Right ventricle myocardium superior (tissue), 1 donor: Measurements from ENCODE around the gene GPM6B. TPM values are rescaled to one million over a fixed set of nuclear protein-coding genes. Genes with fewer than 3 reads are reported as not detected.

Source experiments
- ATAC-seq: fragments of 200-7000 bp; cut with Tn5 transposase; one replicate; pipeline ENCODE4 v1.9.1; 2020; ENCODE audit warnings: mild to moderate bottlenecking; ENCODE audit not compliant: poor library complexity
- DNase-seq: peaks from one replicate; pipeline ENCODE4 v3.0.0-alpha.2; 2020
- intact Hi-C: fragments of 100-400 bp; cut with DNase I; formaldehyde crosslinking; loops from one replicate; pipeline ENCODE4 v1.11.2; 2022
- long read RNA-seq: library from polyadenylated mRNA; unstranded; transcript quantifications from one replicate; pipeline ENCODE4 v2.0.0, GENCODE V29; 2021
- total RNA-seq: library from RNA; stranded (reverse); fragmentation: NEBNext Ultra II Directional; extraction: Animal tissue kit (Norgen Biotek cat#: 25700); gene quantifications from one replicate; pipeline ENCODE4 v1.2.1, GENCODE V29; 2021
- donor health status: DM: no; HTN: yes; CAD: no; lungs with severe emphysema.

Gene GPM6B, protein sequence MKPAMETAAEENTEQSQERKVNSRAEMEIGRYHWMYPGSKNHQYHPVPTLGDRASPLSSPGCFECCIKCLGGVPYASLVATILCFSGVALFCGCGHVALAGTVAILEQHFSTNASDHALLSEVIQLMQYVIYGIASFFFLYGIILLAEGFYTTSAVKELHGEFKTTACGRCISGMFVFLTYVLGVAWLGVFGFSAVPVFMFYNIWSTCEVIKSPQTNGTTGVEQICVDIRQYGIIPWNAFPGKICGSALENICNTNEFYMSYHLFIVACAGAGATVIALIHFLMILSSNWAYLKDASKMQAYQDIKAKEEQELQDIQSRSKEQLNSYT
- 5.3 TPM for total RNA-seq
- long read RNA-seq, transcript GPM6B-205 (7 exons, 3,957 nt), result major isoform, 6 of 12 reads
- long read RNA-seq, partial matches to known transcripts, result 0 of 12 reads
- long read RNA-seq, other reads (novel, unspliced or antisense), result 1 of 12 reads

DNA sequence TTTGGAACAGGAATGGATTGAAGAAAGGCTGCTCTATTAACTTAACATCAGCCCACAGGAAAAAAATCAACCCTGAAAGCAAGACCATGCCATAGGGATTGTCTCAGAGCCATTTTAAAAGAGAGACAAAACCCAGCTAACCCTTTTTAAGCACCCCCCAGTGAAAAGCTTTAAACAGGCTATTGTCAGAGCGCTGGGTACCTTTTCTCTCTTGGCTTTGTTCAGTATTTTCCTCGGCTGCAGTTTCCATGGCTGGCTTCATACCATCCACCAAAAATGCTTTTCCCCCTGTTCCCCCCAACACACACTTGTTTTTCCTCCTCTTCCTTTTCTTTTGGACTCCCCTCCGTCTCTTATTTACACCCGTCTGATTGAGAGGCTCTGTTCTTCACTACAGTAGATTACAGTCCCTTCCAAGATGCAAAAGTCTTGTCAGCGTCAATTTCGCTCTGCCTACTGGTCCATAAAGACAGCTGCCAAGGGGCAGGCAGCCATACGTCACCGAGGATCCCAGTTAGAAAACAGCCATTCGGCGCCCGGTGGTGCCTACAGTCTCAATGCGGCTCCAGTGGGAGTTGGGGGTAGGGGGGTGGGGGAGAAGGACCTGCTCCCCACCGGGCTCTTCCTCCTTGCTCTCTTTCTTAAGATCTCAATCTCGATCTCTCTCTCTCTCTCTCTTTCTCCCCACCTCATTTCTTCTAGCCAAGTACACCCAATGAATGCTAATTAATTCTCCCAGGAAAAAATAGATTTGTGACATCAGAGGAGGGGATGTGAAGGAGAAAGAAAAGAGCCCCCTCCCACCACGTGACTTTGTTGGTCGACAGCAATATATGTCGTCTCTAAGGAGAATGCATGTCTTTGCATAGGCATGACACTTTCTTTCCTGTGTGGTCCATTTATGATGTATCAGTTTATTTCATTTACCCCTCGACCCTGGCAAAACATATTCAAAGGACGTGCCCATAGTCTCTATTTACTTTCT lies at the start of gene GPM6B:
TSS of gene GPM6B (minus strand) at position 451 of the 985 bp plus-strand sequence. CDS start at position 262, 189 bp downstream.
- intact Hi-C loops, result no loop called here
- no peak for ATAC-seq
- no peak for DNase-seq

DNA sequence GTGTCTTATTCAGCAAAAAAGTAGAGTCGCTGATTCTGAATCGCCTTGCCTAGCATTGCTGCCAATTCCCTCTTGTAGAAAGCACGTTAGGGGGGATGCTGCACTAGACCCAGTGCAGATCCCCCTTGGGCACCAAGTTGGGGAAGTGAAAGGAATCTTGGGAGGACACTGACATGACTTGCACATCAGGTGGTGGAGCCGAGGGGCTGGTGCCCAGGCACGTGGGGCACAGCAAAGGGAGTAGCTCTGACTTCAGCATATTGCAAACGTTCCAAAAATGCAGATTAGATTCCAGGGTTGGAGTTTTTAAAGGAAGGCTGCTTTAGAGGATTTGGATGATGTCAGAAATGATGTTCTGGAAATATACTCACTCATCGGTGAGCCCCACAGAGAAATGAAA lies 47.4 kb upstream of the GPM6B start:
- no peak for ATAC-seq
- intact Hi-C loops, result no loop called here

DNA sequence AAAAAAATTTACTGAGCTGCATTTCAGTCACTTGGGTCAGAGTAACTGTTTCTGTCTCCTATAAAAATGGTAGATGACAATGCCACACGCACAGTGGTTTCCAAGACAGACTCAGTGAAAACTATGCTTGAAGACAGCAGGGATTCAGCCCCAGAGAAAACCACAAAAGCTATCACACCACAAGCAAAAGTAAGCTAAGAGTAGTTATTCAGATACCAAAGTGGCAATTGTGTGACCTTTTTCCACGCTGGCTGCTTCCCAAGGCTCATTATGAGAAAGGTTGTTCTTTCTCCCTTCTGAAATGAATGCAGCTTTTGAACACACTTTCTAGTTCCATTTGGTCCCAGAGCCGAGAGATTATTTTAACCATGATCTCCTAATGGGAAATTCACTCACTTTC lies 46.4 kb upstream of the GPM6B start:
- DNase-seq (no peak), ATAC-seq (no peak)
- intact Hi-C loops, result no loop called here

More for the DNA sequence above, 47.4 kb upstream of the GPM6B start:
- DNase-seq, result no peak

DNA sequence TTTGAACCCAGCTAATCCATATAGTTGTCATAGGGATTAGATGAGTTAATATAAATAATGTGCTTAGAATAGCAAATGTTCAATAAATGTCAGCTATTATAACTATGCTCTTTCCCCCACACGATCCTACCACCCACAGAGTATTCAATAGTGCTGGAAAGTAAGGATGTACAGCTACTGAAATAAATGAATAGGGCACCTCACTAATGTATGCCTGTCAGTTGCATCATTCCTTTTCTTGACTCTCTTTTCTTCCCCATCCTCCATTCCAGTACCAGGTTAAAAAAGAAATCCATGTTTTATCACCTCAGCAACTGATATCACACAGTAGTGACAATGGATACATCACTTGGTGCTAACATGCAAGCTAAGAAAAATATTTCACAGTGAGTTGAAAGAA lies 42.8 kb upstream of the GPM6B start:
- no peak for DNase-seq
- intact Hi-C loops, result no loop called here
- no peak for ATAC-seq

DNA sequence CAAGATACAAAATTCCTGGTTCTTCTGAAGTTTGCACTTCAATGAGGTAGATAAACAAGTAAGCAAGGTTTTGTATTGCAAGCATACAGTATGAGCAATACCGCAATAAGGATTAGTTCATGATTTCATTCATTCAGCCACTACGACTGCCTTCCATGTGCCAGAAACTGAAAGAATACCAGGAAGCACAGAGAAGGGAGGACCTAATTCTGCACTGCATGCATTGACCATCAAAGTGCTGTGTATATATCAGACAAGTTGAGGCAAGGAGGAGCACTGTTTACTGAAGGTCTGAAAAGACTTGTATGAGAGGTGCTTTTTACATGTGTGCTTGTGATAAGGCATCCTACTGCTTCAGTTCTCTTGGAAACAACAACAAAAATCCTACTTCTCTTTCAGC lies 40.9 kb upstream of the GPM6B start:
- intact Hi-C loops, result no loop called here
- no peak for ATAC-seq
- DNase-seq, result no peak

DNA sequence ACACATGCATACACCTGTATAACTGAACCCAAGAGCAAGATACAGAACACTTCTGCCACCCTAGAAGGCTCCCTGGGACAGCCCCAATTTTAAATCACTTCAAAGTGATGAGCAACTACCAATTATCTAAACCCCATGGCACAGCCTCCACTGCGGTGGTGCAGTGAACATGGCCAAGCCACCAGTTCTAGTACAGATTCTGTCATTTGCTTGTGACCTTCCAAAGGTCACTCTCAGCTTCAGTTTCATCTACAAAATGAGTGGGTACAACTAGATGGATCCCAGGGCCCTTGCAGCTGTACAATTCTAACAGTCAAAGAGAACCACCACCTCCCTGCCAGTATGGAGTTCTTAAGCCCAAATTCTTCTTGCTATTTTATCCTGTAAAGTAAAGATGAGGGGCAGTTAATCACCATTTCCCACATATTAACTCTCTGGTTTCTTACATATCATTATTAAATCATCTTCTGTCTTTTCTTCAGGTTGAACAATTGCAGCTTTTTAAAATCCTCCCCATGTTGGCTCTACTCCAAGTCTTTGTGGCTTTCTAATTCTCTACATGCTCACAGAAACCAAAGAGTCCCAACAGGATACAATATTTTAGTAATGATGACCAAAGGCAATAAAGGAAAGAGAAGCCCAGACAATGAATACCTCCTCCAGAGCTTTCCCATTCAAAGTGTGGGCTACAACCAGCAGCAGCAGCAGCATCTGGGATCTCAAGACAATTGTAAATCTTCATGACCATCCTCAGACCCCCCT lies 39.0 kb upstream of the GPM6B start:
- no peak for ATAC-seq
- intact Hi-C loops, result no loop called here
- DNase-seq, result no peak

DNA sequence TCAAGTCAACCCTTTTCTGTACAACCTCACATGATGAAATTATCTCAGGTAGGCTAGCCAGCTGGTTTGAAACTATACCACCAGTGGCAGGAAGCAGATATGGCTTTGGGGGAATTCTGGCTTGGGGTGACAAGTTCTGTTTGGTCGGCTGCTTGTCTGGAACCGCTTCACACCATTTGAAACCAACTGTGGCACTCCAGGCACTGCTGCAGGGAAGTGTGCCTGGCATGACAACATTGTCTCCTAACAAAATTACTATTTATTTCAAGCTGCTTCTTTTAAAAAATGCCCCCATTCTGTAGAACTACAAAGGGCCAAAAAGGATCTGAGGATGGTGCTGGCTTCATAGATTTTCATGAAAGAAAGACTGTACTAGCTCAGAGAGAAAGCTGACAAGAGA lies 37.1 kb upstream of the GPM6B start:
- DNase-seq (no peak), ATAC-seq (no peak)
- intact Hi-C loops, result no loop called here

DNA sequence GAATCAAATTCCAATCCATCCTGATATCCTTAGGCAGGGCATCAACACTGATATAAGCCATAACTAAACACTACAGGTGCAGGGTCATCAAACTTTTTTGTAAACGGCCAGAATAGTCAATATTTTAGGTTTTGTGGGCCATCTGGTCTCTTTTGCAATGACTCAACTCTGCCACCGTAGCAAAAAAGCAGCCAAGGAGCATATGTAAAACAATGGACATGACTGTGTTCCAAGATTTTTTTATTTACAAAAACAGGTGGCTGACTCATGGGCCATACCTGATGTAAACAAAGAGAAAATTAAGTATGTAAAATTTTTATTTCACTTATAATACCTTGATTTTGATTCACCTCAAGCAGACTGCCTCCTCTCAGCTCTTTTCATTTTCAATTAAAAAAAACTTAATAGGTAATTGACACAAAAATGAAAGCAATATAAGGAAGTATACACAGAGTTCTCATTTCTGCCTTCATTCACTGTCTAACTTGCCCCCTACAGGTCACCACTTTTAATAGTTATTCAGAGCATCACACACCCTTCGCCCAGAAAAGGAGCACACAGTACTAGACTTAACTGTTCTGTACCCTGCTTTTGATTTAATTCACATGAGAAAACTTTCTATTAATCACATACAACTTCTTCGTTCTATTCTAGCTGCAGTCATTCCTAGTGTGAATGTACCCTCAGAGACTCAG lies 35.3 kb upstream of the GPM6B start:
- DNase-seq (no peak), ATAC-seq (no peak)
- intact Hi-C loops, result no loop called here

DNA sequence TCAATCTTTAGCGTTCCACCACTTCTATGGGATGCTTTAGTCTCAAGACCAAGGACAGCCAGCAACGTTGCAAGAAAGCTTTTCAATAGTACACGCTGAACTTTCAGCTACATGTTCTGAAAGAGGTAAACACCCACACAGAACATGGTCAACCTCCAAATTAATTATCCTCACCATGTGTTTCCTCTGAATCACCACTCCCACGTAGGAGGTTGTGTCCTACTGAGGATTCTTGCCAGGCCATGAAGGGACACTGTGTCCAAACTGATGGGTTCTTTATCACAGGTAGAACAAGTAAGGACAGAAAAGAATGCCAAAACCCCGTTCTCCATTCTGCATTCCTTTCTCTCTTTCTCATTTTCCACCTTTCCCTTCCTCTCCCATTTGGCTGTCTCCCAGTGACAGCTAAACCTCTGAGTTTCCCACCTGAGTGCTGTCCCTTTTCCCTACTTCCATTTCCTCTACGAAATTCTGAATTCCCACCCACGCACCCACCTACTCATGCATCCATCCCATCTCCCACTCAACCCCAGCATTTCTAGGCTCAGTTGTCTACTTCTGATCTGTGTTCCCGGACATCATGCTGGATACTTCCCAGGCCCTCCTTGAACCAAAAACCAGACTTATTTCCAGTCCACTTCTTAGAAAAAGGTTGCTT lies 29.0 kb upstream of the GPM6B start:
- intact Hi-C loops, result no loop called here
- ATAC-seq, result no peak

DNA sequence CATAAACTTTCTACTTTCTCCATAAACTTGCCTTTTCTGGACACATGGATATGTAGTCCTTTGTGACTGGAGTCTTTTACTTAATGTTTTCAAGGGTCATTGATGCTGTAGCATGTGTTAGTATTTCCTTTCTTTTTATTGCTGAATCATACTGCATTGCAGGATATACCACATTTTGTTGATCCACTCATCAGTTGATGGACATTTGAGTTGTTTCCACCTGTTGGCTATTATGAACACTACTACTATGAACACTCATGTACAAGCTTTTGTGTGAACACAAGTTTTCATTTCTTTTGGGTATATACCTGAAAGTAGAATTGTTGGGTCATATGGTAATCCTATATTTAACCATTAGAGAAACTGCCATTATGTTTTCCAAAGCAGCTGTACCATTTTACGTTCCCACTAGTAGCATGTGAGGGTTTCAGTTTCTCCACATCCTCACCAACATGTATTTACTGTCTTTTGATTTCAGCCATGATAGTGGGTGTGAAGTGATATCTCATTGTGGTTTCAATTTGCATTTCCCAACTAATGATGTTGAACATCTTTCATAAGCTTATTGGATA lies 26.3 kb upstream of the GPM6B start:
- ATAC-seq (no peak), DNase-seq (no peak)
- intact Hi-C loops, result no loop called here

More for the DNA sequence above, 29.0 kb upstream of the GPM6B start:
- DNase-seq, result no peak

DNA sequence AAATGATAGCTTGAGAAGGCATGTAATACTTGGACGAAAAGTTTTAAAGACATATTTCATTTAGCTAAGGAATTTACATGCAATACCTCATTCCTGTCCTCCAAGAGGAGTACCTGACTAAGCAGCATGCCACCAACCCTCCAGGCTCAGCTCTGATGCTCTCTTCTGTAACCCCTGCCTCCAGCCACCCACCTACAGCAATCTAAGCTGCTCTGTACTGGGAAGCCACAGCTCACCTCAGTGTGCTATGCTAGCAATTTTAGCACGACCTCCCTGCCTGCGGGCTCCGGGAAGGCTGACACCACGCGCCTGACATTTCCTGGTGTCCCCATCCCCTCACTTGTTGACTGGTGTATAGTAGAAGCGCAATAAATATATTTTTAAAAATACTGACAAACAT lies 23.2 kb upstream of the GPM6B start:
- intact Hi-C loops, result no loop called here
- ATAC-seq, result no peak

DNA sequence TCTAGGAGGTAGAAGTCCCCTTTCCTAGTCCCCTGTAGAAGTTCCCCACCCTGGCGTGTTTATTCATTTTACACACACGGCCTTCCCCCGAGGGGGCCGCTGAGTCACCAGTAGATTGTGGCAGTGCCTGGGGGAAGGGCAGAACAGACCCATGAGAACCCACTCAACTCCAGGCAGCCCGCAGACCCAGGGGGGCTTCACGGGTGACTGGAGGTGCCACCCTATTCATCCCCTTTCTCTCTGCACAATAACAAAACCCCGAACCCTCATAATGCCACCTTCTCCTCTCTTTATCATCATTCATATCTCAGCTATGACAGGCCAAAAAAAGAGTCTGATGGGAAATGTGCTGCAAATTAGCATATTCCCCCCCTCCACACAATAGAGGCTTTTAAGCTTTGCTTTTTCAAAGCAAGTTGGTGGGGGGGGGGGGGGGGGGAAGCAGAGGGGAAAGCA lies 20.4 kb upstream of the GPM6B start:
- DNase-seq (no peak), ATAC-seq (no peak)
- intact Hi-C loops, result no loop called here

More for the DNA sequence above, 23.2 kb upstream of the GPM6B start:
- DNase-seq, result no peak

DNA sequence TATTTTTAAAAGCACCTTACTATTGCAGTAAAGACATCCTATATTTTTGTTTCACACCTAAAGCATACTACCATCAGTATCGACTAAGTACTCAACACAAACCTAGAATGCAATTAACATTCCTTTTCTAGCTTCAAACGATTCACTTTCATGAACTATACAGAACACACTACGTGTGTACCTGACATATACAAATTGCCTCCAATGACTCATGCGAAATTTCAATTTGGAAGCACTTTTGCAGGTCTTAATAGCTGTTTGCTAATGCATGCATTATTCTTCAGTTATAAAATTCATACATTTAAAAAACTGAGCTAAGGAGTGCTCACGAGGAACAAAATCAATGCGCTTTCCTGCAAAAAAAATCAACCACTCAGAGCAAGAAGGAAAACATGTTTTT lies 19.7 kb upstream of the GPM6B start:
- ATAC-seq (no peak), DNase-seq (no peak)
- intact Hi-C loops, result no loop called here

DNA sequence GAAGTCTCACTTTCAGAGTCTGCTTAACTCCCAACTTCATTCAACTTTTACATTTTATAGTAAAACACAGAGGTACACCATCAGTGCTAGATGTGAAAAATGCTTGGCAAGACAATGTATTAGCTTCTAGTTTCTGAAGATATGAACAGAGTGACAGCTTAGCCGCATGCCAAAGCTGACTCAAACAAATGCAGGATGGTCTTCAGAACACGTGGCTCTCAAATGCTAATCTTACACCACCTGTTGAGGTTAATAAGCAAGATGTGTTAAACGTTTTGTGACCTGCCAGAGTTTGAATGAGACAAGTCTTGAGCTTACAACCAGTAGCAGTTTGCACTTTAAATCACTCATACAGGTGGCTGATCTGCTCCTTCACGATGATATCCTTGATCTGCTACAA lies 18.9 kb upstream of the GPM6B start:
- intact Hi-C loops, result no loop called here
- no peak for DNase-seq
- ATAC-seq, result no peak

DNA sequence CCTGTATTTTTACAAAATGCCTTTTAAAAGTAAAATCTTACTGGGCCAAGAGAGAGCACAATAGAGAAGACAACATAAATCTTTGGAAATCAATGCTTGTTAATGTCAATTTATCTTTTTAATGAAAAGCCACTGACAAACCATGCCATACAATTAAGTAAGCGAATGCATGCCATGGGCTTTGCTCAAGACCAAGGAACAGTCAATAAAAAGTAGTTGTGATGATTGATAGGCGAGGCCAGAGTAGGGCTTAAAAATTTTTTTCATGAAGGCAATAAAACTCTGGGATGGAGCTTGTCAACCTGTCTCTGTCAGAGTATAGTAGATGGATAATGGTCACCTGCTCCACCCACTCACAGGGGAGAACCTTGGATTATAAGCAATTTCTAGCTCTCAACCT lies 17.5 kb upstream of the GPM6B start:
- no peak for DNase-seq
- no peak for ATAC-seq
- intact Hi-C loops, result no loop called here

DNA sequence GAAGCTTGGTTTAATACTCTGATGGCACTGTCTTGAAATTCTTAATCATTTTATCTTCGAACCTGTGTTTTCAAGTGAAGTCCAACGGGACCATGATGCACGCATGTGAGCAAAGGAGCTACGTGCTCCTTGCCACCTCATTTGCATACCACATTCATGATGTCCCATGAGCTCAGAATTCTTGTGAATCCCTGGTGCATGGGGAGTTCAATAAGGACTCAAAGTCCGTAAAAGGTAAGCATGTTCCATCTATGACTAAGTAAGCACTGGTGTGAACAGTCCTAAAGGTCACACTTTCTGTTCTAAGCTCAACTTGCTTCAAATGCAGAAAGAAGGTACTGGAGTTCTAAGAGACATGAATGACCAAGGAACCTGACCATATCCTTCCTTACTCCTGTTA lies 13.1 kb upstream of the GPM6B start:
- DNase-seq (no peak), ATAC-seq (no peak)
- intact Hi-C loops, result no loop called here

DNA sequence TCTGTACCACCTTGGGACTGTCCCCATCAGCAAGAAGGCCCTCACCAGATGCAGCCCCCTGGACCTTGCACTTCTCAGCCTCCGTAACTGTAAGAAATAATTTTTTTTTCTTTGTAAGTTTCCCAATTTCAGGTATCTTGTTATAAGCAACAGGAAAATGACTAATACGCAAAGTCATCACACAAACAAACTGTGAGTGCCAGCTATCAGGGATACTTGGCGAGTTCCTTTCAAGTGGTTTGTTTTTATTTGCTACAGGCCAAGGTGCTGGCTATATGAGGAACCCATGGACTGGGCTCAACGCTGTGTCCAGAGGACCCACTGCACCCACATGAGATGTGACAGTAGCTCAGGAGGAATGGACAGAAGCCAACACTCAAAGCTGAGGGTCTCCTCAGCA lies 11.5 kb upstream of the GPM6B start:
- DNase-seq (no peak), ATAC-seq (no peak)
- intact Hi-C loops, result no loop called here
